SK-N-SH treated with all-trans-retinoic acid at 6 μM for 48 hours (cell line): ENCODE results near the gene FBXL19.
"Not testable (repeated sequence)": the region's sequence is repeated elsewhere in the genome, so short reads cannot be mapped to it uniquely, and the experiment has no call there.

ENCODE experiments used
- ATAC-seq: fragments of 200-7000 bp; cut with Tn5 transposase; 3 replicates; pipeline ENCODE4 v1.9.1; 2020; ENCODE audit warnings: mild to moderate bottlenecking, moderate library complexity
- ISL1 ChIP-seq: fragments of 250-450 bp; sonication (Bioruptor Pico); IDR thresholded peaks from 2 replicates; pipeline ENCODE4 v2.1.2; 2022; ENCODE audit warnings: mild to moderate bottlenecking, moderate library complexity
- PATZ1 ChIP-seq: fragments of 250-450 bp; sonication (Bioruptor Pico); IDR thresholded peaks from 2 replicates; pipeline ENCODE4 v1.8.0; 2020; ENCODE audit warnings: mild to moderate bottlenecking, moderate library complexity, borderline replicate concordance
- POU6F1 ChIP-seq: fragments of 250-450 bp; sonication (Bioruptor Pico); IDR thresholded peaks from 2 replicates; pipeline ENCODE4 v1.8.0; 2021; ENCODE audit warnings: low read depth, mild to moderate bottlenecking, moderate library complexity, borderline replicate concordance
- PPARA ChIP-seq: fragments of 250-450 bp; sonication (Bioruptor Pico); IDR thresholded peaks from 2 replicates; pipeline ENCODE4 v1.5.0; 2020; ENCODE audit warnings: mild to moderate bottlenecking, borderline replicate concordance
- TCF4 ChIP-seq: fragments of 250-450 bp; sonication (Bioruptor Pico); IDR thresholded peaks from 2 replicates; pipeline ENCODE4 v1.8.0; 2021; ENCODE audit warnings: mild to moderate bottlenecking, moderate library complexity, borderline replicate concordance
- TOX ChIP-seq: fragments of 250-450 bp; sonication (Bioruptor Pico); IDR thresholded peaks from 2 replicates; pipeline ENCODE4 v1.8.0; 2021; ENCODE audit warnings: mild to moderate bottlenecking, moderate library complexity, borderline replicate concordance
- ZC3H10 ChIP-seq: fragments of 250-450 bp; sonication (Bioruptor Pico); IDR thresholded peaks from 2 replicates; pipeline ENCODE4 v1.5.1; 2021; ENCODE audit warnings: mild to moderate bottlenecking, moderate library complexity
- ZFP3 ChIP-seq: fragments of 250-450 bp; sonication (Bioruptor Pico); IDR thresholded peaks from 2 replicates; pipeline ENCODE4 v1.5.0; 2020; ENCODE audit warnings: mild to moderate bottlenecking, moderate library complexity
- ZFP30 ChIP-seq: fragments of 450-650 bp; formaldehyde crosslinking; IDR thresholded peaks from 2 replicates; pipeline ENCODE4 v1.5.0; 2022; ENCODE audit warnings: mild to moderate bottlenecking, moderate library complexity
- ZNF565 ChIP-seq: fragments of 450-650 bp; formaldehyde crosslinking; conservative IDR thresholded peaks from 2 replicates; pipeline ENCODE4 v1.5.0; 2020; ENCODE audit warnings: low read depth, mild to moderate bottlenecking, moderate library complexity
- ZNF8 ChIP-seq: fragments of 450-650 bp; formaldehyde crosslinking; IDR thresholded peaks from 2 replicates; pipeline ENCODE4 v1.5.0; 2020; ENCODE audit warnings: mild to moderate bottlenecking, moderate library complexity
- TF ChIP-seq, protein P1 (sequence below): fragments of 250-450 bp; sonication (Bioruptor Pico); IDR thresholded peaks from 2 replicates; pipeline ENCODE4 v1.5.1; 2020; ENCODE audit warnings: low read depth, mild to moderate bottlenecking, moderate library complexity
- TF ChIP-seq, protein P2 (sequence below): fragments of 250-450 bp; sonication (Bioruptor Pico); IDR thresholded peaks from 2 replicates; pipeline ENCODE4 v1.5.1; 2021; ENCODE audit warnings: mild to moderate bottlenecking, moderate library complexity

Gene FBXL19

GRCh38 chr16:30937692-30938091 lies 14.3 kb downstream of the FBXL19 start (continued):
- no peak for TF ChIP-seq POU6F1 (CRISPR knock-in tag)
- TF ChIP-seq ZFP30 (CRISPR knock-in tag), result no peak
- TF ChIP-seq, protein P1, sequence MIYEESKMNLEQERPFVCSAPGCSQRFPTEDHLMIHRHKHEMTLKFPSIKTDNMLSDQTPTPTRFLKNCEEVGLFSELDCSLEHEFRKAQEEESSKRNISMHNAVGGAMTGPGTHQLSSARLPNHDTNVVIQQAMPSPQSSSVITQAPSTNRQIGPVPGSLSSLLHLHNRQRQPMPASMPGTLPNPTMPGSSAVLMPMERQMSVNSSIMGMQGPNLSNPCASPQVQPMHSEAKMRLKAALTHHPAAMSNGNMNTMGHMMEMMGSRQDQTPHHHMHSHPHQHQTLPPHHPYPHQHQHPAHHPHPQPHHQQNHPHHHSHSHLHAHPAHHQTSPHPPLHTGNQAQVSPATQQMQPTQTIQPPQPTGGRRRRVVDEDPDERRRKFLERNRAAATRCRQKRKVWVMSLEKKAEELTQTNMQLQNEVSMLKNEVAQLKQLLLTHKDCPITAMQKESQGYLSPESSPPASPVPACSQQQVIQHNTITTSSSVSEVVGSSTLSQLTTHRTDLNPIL (CRISPR knock-in tag), result no peak
- no peak for TF ChIP-seq PPARA (CRISPR knock-in tag)
- no peak for TF ChIP-seq ZFP3
- TF ChIP-seq ZNF565 (CRISPR knock-in tag), result no peak
- no peak for TF ChIP-seq ISL1

DNA sequence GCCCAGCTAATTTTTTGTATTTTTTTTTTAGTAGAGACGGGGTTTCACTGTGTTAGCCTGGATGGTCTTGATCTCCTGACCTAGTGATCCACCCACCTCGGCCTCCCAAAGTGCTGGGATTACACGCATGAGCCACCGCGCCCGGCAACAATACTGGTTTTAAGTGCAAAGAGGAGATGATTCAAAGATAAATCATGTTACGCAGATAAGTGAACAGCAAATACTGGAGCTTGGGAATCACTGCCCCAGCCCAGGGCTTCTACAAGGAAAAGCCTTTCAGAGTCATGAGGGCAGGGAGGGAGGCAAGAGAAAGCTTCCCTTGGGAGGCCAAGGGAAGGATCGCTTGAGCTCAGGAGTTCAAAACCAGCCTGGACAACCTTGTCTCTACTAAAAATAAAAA lies 16.2 kb downstream of the FBXL19 start:
- not testable (repeated sequence) for ATAC-seq

- TF ChIP-seq ZNF8 (CRISPR knock-in tag), result no peak
- TF ChIP-seq ZC3H10, result no peak
- no peak for TF ChIP-seq TCF4
- no peak for TF ChIP-seq ZFP30 (CRISPR knock-in tag)
- no peak for TF ChIP-seq PATZ1 (CRISPR knock-in tag)
- TF ChIP-seq POU6F1 (CRISPR knock-in tag), result no peak
- TF ChIP-seq, protein P1 (CRISPR knock-in tag), result no peak
- peak; percentile 94 for ATAC-seq
Observed at GRCh38 chr16:30941600-30942425, 18.4 kb downstream of the FBXL19 start.

- peak; percentile 79 for TF ChIP-seq ZFP3
- TF ChIP-seq, protein P2, sequence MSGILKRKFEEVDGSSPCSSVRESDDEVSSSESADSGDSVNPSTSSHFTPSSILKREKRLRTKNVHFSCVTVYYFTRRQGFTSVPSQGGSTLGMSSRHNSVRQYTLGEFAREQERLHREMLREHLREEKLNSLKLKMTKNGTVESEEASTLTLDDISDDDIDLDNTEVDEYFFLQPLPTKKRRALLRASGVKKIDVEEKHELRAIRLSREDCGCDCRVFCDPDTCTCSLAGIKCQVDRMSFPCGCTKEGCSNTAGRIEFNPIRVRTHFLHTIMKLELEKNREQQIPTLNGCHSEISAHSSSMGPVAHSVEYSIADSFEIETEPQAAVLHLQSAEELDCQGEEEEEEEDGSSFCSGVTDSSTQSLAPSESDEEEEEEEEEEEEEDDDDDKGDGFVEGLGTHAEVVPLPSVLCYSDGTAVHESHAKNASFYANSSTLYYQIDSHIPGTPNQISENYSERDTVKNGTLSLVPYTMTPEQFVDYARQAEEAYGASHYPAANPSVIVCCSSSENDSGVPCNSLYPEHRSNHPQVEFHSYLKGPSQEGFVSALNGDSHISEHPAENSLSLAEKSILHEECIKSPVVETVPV, result no peak
- ATAC-seq, result no peak
Observed at GRCh38 chr16:30942426-30942806, 19.0 kb downstream of the FBXL19 start.

DNA sequence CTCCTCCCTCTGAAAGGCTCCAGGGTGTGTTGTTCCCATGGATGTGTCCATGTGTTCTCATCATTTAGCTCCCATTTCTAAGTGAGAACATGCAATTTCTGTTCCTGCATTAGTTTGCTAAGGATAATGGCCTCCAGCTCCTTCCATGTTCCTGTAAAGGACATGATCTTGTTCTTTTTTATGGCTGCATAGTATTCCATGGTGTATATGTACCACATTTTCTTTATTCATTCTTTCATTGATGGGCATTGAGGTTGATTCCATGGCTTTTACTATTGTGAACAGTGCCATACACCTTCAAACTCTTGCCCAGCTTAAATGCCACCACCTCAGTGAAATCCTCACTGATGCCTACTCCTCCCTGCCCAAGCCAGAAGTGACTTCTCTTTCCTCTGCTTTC lies 21.0 kb downstream of the FBXL19 start:
- TF ChIP-seq ZNF8 (CRISPR knock-in tag) (peak; percentile 54; the same call in 1 of the 2 replicates), TOX (CRISPR knock-in tag) (no peak)
- ATAC-seq, result no peak
